NT2/D1 (cell line): ENCODE data around the gene CCT5.

Source experiments
- SUZ12 ChIP-seq: IDR thresholded peaks from 2 replicates; pipeline ENCODE4 v1.6.1; 2011; ENCODE audit not compliant: insufficient read length, insufficient read depth; ENCODE audit errors: extremely low read depth
- YY1 ChIP-seq: IDR thresholded peaks from 2 replicates; pipeline ENCODE4 v1.6.1; 2011; ENCODE audit not compliant: insufficient read length, insufficient read depth

- no peak for TF ChIP-seq YY1
- no peak for TF ChIP-seq SUZ12
Observed at GRCh38 chr5:10254686-10255085, 4.6 kb downstream of the CCT5 start.
